K562 (cell line): ENCODE measurements around the gene CD164L2. TPM values are rescaled to one million over a fixed set of nuclear protein-coding genes. Genes with fewer than 3 reads are reported as not detected.

Source experiments
- CBFA2T2 ChIP-seq: fragments of 450-650 bp; conservative IDR thresholded peaks from 2 replicates; pipeline ENCODE4 v1.6.1; 2017; ENCODE audit warnings: mild to moderate bottlenecking
- CREM ChIP-seq: IDR thresholded peaks from 2 replicates; pipeline ENCODE4 v1.6.1; 2014; ENCODE audit warnings: antibody characterized with exemption, low read depth
- DDX20 ChIP-seq: fragments of 450-650 bp; IDR thresholded peaks from 2 replicates; pipeline ENCODE4 v1.6.1; 2016; ENCODE audit warnings: missing genetic modification characterization, low read depth, mild to moderate bottlenecking, missing compliant biosample characterization, moderate library complexity
- E2F1 ChIP-seq: sonication (generic); formaldehyde crosslinking; IDR thresholded peaks from 2 replicates; pipeline ENCODE4 v1.8.1; 2023; ENCODE audit warnings: mild to moderate bottlenecking, missing genetic modification reagents, moderate library complexity
- GATA2 ChIP-seq: sonication (generic); formaldehyde crosslinking; IDR thresholded peaks from 2 replicates; pipeline ENCODE4 v1.4.0; 2020; ENCODE audit warnings: mild to moderate bottlenecking, missing genetic modification reagents
- HBP1 ChIP-seq: fragments of 450-650 bp; formaldehyde crosslinking; IDR thresholded peaks from 2 replicates; pipeline ENCODE4 v1.4.0; 2022; ENCODE audit warnings: missing genetic modification characterization
- ILF3 ChIP-seq: fragments of 450-650 bp; IDR thresholded peaks from 2 replicates; pipeline ENCODE4 v1.6.1; 2018; ENCODE audit warnings: antibody characterized with exemption, mild to moderate bottlenecking, moderate library complexity, borderline replicate concordance
- MECOM ChIP-seq: fragments of 250-450 bp; sonication (Bioruptor Pico); IDR thresholded peaks from 2 replicates; pipeline ENCODE4 v1.8.0; 2022; ENCODE audit warnings: inconsistent platforms
- MTA2 ChIP-seq: fragments of 450-650 bp; IDR thresholded peaks from 2 replicates; pipeline ENCODE4 v1.6.1; 2016; ENCODE audit warnings: low read depth
- NR2F6 ChIP-seq: fragments of 450-650 bp; formaldehyde crosslinking; IDR thresholded peaks from 2 replicates; pipeline ENCODE4 v1.4.0; 2020; ENCODE audit warnings: mild to moderate bottlenecking
- RBM14 ChIP-seq: fragments of 200-400 bp; formaldehyde crosslinking; IDR thresholded peaks from 2 replicates; pipeline ENCODE4 v1.6.1; 2018; ENCODE audit warnings: low read depth, mild to moderate bottlenecking, low read length, moderate library complexity, borderline replicate concordance; ENCODE audit not compliant: insufficient read depth
- RBM17 ChIP-seq: fragments of 200-400 bp; formaldehyde crosslinking; IDR thresholded peaks from 2 replicates; pipeline ENCODE4 v1.6.1; 2017; ENCODE audit warnings: low read depth, mild to moderate bottlenecking, low read length, borderline replicate concordance
- SETDB1 ChIP-seq: IDR thresholded peaks from one replicate; pipeline ENCODE4 v1.6.1; 2012; ENCODE audit warnings: low read length, control low read depth, inconsistent platforms
- USF2 ChIP-seq: sonication (generic); formaldehyde crosslinking; IDR thresholded peaks from 2 replicates; pipeline ENCODE4 v1.5.0; 2020; ENCODE audit warnings: missing genetic modification reagents
- XRCC5 ChIP-seq: fragments of 200-400 bp; formaldehyde crosslinking; IDR thresholded peaks from 2 replicates; pipeline ENCODE4 v1.6.1; 2017; ENCODE audit warnings: low read depth, mild to moderate bottlenecking, low read length
- ZBTB43 ChIP-seq: sonication (generic); formaldehyde crosslinking; IDR thresholded peaks from 2 replicates; pipeline ENCODE4 v1.8.0; 2023; ENCODE audit warnings: mild to moderate bottlenecking, missing genetic modification reagents
- ZC3H8 ChIP-seq: fragments of 450-650 bp; IDR thresholded peaks from 2 replicates; pipeline ENCODE4 v1.6.1; 2017
- ZFP1 ChIP-seq: fragments of 450-650 bp; formaldehyde crosslinking; IDR thresholded peaks from 2 replicates; pipeline ENCODE4 v1.4.0; 2020; ENCODE audit warnings: mild to moderate bottlenecking, mixed read lengths
- ZHX1 ChIP-seq: fragments of 150-350 bp; conservative IDR thresholded peaks from 2 replicates; pipeline ENCODE4 v1.6.1; 2014; ENCODE audit warnings: low read length
- ZNF507 ChIP-seq: conservative IDR thresholded peaks from 2 replicates; pipeline ENCODE4 v1.6.1; 2017; ENCODE audit warnings: missing genetic modification characterization, missing compliant biosample characterization
- ZNF699 ChIP-seq: fragments of 250-450 bp; sonication (Bioruptor Pico); IDR thresholded peaks from 2 replicates; pipeline ENCODE4 v1.8.0; 2021; ENCODE audit warnings: mild to moderate bottlenecking, moderate library complexity; ENCODE audit not compliant: insufficient replicate concordance
- polyA plus RNA-seq, 8 experiments: library from polyadenylated mRNA; depleted of rRNA in 4 of 8; stranded (reverse) in 5 of 8; unstranded in 3 of 8; fragments of >200 nt; fragmentation: Nextera tagmentation in 2 of 8; fragmentation: Illumina TruSeq in 1 of 8; extraction: Ambion mirVana in 2 of 8; extraction: Trizol in 1 of 8; gene quantifications; 2 replicates each; pipeline versions ENCODE4 v1.2.1 to v1.2.3, GENCODE V29; 2011 to 2014; ENCODE audit warnings: inconsistent platforms in 1 of 8, missing spikeins in 1 of 8
- total RNA-seq, 7 experiments: library from RNA; depleted of rRNA in 6 of 7; stranded (reverse); fragments of >200 nt in 6 of 7; fragmentation: Illumina TruSeq in 2 of 7; extraction: Trizol in 2 of 7; gene quantifications; 2 replicates each; pipeline versions ENCODE4 v1.2.1 to v1.2.3, GENCODE V29; 2011 to 2021; ENCODE audit warnings: low replicate concordance in 1 of 7

The CD164L2 gene
- total and polyA plus RNA-seq, 9 of the 15 experiments (the other 6 are each of a cell fraction or from before 2014, with no cell fraction given), result 0.08 to 0.92 (median 0.38) TPM; not detected in 1

GRCh38 chr1:27357281-27358037 is 25.7 kb downstream of the CD164L2 start (continued):
- no peak for TF ChIP-seq ZHX1
- no peak for TF ChIP-seq RBM17
- TF ChIP-seq DDX20, result no peak
- TF ChIP-seq NR2F6 (CRISPR knock-in tag), result 0 out of 2 replicates have a peak, but pooled peaks have one; percentile 50
- peak; percentile 82; the same call in 1 of the 2 replicates for TF ChIP-seq XRCC5
- TF ChIP-seq SETDB1, result no peak
- no peak for TF ChIP-seq ZBTB43 (CRISPR knock-in tag)
- no peak for TF ChIP-seq ZFP1 (CRISPR knock-in tag)
- TF ChIP-seq ZNF699, result no peak
- TF ChIP-seq ILF3, result no peak
- peak; percentile 65; the same call in 1 of the 2 replicates for TF ChIP-seq E2F1
- TF ChIP-seq USF2 (CRISPR knock-in tag), result no peak
- no peak for TF ChIP-seq MTA2
- TF ChIP-seq GATA2 (CRISPR knock-in tag), result no peak
- no peak for TF ChIP-seq RBM14
- TF ChIP-seq MECOM (CRISPR knock-in tag), result no peak
- TF ChIP-seq ZNF507, result no peak
- peak; percentile 58; the same call in 1 of the 2 replicates for TF ChIP-seq CREM
- no peak for TF ChIP-seq ZC3H8
- no peak for TF ChIP-seq HBP1 (CRISPR knock-in tag)
- TF ChIP-seq CBFA2T2, result no peak
